HG02943 (cell line): ENCODE data around the gene CACNA1H.

ENCODE experiments used
- ATAC-seq: cut with Tn5 transposase; IDR thresholded peaks from one replicate; pipeline ENCODE4 v1.9.1; 2021; ENCODE audit warnings: mild to moderate bottlenecking, low read depth, moderate library complexity; ENCODE audit not compliant: unreplicated experiment

CACNA1H gene

DNA sequence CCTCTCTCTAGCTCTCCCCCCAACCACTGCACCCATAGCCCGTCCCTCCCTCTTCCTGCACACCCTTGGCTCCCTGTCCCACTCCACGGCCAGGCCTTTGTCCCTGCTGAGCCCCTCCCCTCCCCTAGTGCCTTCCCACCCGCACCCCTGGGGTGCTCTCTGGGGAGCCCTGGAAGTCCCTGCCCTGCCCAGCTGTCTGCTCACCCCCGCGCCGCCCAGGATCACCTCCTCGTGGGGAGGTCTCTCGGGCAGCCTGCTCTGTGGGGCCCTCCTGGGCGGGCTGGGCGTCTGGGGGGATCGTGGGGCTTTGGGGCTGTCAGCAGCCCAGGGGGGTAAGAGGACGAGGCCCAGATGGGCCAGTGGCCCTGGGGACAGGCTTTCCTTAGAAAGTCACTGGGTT is 18.1 kb downstream of the CACNA1H start:
- no peak for ATAC-seq

DNA sequence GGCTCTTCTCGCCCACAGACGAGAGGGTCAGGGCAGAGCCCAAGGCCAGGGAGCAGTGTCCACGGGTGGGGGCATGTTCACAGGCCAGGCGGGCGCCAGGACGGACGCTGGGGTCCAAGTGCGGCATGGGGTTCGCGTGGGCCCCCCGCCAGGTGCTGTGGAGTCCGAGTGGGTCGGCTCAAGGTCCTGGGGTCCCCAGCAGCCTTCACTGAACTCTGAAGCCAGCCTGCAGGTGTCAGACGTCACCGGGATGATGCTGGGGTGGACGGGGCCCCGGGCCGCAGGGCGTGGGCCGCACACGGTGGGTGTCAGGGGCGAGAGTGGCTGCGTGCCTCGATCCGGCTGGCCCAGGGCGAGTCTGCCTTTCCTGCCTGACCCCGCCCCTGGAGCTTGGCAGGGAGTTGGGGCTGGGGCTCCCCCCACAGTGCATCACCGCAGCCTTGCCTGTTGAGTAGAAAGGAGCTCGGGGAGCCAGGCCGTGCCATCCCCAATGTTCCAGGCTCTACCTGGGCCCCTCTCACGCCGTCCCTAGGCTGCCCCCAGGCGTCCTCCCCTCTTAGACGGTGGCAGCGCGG is 19.0 kb downstream of the CACNA1H start:
- no peak for ATAC-seq

DNA sequence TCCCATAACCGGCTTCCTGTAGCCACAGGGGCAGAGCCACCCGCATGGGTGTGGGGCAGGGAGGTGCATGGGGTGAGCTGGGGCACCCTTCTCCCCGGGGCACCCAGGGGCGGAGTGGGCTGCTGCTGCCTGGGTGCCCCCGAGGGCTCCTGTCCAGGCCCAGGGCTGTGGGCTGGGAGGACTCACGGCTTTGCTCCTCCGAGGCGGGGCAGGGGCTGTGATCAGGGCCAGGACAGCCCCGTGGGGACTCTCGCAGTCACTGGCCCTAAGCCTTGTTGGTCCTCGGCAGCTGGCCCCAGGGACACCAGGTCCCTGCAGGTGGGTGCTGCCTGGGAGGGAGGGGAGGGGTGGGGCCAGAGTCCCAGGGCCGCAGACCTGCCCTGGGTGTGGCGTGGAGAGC is 19.7 kb downstream of the CACNA1H start:
- no peak for ATAC-seq

DNA sequence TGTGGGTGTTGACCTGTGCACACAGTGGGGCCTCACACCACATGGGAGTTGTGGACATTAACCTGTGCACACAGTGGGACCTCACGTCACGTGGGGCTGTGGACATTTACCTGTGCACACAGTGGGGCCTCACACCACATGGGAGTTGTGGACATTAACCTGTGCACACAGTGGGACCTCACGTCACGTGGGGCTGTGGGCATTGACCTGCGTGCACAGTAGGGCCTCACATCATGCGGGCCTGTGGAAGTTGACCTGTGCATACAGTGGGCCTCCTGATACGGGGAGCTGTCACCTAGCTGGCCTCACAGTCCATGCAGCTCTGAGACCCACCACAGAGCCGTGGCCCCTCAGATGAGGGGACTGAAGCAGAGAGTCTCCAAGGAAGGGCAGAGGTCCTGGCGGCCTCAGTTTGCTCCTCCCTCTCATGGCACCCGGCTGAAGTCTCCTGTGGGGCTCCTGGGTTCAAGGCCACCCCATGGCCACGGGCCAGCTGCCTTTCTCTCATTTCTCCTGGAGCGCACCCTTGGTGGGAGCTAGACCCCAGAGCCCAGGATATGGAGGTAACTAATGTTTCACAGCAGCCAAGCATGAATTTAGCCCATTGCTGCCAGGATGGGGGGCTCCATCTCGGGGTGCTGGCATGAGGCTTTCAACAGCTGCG is 21.0 kb downstream of the CACNA1H start:
- ATAC-seq: no peak

DNA sequence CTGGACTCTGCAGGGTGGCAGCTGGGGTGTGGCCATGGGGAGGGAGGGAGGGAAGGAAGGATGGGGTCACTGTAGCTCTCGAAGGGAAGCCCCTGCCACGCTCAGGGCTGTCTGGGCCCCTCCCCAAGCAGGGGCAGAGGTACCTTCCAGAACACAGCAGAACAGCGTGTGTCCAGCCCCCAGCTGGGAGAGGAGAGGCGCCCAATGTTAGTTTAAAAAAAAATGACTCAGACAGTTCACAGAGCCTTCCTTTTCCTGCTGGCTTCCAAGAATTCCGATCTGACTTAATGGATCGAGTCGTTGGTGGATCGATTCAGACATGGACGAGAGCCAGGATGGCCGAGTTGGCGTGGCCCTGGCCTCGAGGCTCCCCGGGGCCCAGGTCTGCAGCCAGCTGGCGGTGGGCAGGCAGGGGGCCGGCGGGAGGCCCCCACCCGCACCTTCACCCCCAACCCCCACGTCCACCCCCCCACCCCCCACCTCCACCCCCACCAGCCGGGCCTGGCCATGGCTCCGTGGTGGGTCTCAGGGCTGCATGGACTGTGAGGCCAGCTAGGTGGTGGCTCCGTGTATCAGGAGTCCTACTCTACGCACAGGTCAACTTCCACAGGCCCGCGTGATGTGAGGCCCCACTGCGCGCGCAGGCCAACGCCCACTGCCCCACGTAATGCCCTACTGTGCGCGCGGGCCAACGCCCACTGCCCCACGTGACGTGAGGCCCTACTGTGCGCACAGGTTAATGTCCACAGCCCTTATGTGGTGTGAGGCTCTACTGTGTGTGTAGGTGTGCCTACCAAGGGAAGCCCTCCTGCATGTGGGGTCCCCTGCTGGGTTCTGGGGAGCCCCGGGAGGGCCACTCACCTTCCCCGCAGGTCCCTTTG is 21.8 kb downstream of the CACNA1H start:
- ATAC-seq: no peak

DNA sequence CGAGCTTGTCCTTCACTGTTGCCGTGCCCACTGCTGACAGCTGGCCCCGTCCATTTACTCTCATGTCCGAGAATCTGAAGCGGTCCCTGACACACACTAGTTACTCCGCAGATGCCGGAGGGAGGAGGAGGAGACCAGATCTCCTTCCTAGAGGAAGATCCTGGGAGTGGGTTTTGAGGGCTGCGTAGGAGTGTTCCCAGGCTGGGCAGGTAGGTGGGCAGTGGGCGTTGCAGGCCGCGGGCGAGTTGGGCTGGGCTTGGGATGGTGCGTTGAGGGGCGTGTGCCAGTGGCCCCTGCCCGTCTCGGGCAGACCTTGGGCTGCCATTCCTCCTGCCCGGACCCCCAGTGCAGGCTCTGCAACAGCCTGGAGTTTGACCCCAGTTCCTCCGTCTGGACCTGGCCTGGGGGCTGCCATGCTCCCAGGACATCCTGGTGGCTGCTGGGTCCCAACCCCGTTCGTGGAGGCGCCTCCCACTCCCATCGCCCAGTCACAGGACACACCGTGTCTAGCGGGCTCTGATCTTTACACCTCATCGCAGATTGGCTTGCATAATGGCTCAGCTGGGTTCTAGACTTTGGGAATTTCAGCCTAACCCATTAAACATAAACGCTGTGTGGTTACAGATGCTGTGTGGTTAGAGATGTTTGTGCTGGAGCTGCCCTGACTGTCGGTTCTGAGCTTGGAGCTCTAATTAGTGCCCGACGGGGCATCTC is 22.8 kb downstream of the CACNA1H start:
- no peak for ATAC-seq

DNA sequence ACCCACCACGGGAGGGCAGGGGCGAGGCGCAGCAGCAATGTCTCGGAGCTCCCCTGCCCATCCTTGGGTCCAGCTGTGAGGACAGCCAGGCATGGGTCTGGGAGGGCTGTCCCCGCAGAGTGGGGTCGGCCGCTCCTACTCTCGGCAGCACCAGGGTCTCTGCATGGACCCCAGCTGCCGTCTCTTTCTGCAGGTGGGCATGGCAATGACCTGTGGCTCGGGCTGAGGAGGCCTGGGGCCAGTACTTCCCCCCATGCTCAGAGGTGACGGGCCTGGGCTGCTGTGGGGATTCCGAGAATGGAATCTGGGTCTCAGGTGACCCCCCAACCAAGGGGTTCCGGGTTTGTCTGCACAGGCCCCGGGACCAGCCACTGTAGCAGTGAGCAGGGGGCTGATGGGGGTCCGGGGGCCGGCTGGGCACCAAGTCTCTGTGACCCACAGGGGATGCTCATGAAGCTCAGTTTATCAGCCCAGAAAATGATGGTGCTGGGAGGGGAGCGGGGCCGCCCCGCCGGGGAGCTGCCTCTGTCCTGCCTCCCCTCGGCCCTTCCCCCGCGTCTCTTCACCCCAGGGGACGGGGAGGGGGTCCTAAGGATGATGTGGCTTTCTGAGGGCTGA is 23.5 kb downstream of the CACNA1H start:
- no peak for ATAC-seq

DNA sequence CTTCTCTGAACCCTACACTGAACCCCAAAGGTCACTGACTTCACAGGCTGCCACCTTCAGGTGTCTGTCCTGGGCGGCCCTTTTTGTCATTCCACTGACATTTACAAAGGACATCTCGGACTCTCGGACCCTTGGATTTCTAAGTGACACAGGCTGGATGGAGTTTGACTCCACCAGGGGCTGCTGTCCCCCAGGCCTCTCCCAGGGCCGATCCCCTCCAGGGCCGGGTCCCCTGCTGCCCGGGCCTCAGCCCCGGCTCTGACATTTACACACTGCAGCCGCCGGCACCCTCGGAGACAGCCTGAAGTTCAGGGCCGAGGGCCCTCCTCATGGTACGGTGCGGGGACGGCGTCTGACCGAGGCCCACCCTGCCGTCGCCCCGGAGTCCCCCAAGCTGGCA is 24.1 kb downstream of the CACNA1H start:
- no peak for ATAC-seq

DNA sequence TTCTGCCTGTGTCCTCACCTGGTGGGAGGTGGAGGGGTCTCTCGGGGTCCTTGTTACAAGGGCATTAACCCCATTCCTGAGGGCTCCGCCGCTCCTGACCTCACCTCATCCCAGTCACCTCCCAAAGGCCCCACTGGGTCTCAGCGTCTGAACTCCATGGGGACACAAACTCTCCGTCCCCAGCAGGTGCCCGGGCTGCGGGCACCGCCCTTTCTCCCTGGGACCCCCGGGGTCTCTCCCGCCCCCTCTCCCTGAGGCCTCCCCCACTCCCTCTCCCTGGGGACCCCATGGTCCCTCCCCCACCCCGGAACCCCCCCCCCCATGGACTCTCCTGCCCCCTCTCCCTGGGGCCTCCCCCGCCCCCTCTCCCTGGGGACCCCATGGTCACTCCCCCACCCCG is 24.8 kb downstream of the CACNA1H start:
- no peak for ATAC-seq

DNA sequence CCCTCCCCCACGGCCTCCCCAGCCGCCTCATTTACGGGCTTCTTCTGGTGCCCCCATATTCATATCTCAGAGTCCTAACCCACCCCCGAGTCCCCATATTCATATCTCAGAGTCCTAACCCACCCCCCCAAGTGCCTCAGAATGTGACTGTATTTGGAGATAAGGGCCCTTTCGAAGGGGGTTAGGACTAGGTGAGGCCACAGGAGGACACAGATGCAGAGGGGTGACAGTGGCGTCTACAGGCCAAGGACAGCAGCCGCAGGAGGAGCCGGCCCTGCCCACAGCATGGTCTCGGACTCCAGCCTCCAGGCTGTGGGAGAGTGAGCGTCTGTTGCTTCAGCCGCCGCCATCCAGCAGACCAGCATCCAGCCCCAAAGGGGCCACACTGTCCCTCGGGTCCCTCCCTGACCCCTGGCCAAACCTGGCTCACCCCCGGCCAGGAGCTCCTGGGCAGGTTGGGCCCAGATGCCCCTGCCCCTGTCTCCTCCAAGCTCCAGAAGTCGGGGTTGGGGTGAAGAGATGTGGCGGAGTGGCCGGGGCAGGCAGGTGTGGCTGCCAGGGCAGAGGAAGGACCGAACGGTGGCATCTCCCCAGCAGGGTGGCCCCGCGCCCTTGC is 25.5 kb downstream of the CACNA1H start:
- ATAC-seq: no peak

DNA sequence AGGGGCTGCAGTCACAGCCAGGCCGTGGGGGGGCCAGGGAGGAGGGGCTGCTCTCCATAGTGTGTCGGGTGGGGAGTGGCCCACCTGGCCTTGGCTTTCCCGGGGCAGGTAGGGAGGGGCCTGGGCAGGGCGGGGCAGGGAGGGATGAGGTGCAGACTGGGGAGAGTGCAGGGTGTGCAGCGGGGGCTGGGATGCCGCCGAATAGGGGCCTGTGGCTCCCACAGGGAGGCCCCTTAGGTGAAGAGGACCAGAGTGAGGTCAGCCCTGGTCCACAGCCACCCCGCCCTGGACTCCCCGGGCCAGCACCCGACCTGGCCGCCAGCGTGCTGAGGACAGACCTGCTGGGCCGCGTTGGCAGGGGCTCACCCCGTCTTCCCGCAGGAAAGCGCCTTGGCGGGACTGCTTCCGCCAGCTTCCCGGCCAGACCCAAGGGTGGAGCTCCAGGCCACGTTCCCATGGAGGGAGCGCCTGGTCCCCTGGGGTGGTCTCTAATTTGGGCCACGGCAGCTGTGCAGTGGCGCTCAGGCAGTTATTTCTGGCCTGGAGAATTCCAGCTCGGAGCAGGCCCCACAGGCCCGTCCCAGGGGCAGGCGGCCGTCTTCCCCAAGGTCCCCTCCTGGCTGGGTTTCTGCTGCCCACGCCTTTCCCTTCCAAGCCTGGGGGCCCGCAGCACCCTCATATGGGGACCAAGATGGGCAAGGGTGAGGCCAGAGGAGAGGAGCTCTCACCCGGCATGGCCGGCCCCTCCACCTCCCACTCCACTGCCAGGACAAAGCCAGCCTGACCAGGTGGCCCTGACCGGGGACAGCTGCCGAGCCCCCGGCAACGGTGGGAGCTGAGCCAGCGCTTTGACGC is 27.9 kb downstream of the CACNA1H start:
- ATAC-seq: no peak

DNA sequence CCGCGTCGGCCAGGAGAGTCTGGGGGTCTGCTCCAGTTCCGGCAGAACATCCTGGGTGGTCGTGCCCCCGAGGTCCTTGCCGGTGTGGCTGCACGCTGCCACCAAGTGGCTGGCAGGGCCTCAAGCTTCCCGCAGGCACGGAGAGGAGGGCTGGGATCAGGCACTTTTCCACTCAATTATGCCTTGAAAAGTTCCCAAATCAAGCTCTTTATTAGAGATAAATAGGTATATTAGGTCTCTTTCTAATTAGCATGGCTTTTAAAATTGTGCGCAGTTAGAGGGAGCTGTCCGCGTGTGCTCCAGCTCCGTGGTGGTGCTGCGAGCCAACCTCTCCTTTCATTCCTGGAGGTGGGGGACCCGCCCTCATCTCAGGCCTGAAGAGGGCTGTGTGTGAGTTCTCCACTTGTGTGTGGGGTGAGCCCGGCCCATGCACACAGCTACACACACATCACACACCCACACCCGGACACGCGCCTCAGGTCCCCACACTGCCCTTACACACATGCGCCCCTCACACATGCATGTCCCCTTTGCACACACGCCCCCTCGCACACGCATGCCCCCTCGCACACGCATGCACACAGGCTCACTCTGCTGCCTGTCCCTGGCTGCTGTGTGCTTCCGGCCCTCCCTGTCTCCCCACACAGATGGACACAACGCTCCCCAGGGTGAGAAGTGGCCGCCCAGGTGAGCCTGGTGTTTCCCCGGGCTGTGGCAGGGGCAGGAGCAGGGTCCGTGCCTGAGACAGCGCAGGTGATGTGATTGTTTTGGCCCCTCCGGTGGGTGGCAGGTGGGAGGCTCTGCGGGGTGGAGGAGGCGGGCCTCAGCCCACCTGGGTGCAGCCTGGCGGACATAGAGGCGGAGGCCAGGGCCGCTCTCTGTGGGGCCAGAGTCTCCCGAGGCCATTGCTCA is 28.8 kb downstream of the CACNA1H start:
- ATAC-seq: no peak

DNA sequence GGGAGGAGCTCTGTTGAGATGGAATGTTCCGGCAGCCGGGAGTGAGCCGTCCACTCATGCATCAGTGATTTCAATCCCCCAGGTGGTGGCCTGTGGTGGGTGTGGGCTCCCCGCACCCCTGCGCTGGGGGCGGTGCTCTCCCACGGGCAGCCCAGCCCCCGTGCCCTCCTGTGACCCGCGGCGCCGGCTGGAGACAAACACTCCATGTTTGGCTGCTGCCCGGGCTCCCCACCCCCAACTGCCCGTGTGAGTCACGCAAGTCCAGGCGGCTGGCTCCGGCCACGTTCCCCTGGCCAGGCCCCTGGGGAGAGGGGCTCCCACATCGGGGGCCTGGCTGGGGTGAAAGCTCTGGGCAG is 29.4 kb downstream of the CACNA1H start:
- no peak for ATAC-seq

DNA sequence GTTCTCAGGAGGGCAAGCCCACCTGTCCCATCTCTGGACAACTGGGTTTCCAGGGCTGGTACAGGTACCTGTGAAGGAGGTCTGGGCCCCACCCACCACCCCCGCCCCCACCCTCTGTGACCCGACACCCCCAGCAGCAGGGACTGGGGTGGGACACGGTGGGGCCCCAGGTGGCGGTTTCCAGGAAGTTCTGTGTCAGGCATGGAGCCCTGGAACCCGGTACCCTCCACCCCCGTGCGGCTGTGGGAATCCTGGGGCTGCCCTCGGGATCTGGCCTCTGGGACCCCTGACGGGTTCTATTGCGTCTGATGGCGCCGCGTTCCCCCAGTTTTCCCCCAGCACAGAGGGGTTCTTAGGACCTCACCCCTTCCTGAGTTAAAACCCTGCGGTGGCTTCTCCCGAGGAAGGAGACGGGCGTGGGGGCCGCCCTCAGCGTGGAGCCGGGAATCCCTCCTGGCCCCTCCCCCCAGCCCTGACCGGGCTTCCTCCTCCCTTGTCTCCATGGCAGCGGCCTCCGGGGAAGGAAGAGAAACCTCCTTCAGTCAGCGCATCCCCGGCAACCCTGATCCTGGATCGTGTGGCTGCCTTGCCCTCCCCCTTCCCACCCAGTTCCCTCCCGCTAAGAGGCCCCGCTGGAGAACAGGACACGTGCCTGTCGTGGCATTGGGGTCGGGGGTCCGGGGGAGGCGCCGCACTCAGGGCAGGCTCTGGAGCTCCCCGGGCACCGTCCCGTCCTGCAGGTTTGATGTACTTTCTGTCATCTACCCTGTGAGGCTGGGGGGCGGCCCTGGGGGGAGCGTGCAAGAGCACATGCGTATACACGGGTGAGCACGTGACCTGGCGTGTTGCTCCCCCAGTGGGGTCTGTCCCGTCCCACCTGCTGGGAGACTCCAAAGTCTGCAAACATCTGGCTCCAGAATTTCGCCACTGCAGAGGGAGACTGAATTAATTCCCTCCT is 30.3 kb downstream of the CACNA1H start:
- ATAC-seq: no peak

DNA sequence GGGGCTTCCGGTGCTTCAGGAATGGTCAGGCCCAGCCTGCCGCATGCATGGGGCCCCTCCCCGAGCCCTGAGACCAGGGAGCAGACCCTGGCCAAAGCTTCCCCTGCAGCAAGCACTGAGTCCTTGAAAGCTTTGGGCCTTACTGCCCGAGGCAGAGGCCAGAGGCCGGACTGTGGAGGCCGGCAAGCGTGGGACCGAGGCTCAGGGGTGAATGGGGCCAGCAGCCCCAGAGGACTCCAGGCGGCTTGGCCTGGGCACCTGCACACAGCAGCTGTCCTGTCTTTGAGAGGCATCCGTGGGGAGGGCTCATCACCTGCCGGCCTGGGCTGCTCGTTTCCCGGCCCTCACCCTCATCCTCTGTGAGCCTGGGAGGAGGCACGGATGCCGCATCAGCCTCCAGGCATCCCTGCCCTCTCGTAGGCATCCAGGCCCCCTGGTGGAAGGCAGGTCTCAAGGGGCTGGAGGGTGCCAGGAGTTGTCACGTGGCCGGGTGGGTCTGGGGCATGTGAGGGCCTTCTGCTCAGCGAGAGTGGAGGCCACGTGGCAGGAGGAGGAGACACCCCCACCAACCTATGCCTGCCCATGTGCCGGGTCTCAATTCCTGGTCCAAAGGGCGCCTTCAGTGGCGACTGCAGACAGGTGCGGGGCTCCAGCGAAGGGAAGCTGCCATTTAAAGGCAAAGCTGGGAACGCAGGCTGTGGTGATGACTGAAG is 31.4 kb downstream of the CACNA1H start:
- ATAC-seq: no peak

DNA sequence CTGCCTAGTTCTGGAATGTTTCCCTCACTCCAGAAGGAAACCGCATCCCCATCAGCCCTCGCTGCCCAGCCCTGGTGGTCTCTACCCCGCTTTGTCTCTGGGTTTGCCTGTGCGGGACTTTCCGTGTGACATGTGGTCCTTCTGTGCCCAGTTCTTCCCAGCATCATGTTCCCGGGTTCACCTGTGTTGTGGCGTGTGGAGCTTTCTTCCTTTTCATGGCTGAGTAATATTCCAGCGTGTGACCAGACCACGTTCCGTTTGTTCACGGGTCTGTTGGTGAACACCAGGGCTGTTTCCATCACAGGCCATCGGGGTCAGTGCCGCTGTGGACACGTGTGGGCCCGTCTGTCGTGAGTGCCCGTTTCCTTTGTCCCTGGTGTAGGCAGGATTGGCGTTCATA is 32.1 kb downstream of the CACNA1H start:
- ATAC-seq: no peak
